ENCODE measurements around the gene TRIM44.
"Not testable (repeated sequence)": the region's sequence is repeated elsewhere in the genome, so short reads cannot be mapped to it uniquely, and the experiment has no call there.

The TRIM44 gene

GRCh38 chr11:35747668-35748067 lies 85.1 kb downstream of the TRIM44 start:
- no peak for DNase-seq (ENCODE audit: low spot score)
- no peak for TF ChIP-seq CTCF (IDR thresholded peaks at IDR 0.05; ENCODE audit: extremely low read depth, insufficient read depth, missing control alignments)
- in situ Hi-C loops (cut with MboI; ENCODE audit: low pct_unique_long_range_greater_than_20kb, low sequenced_read_pairs, unreplicated experiment), result no loop called here

- in situ Hi-C loops (cut with MboI; ENCODE audit: low pct_unique_long_range_greater_than_20kb, low sequenced_read_pairs, unreplicated experiment), result no loop called here
- TF ChIP-seq CTCF (IDR thresholded peaks at IDR 0.05; ENCODE audit: extremely low read depth, insufficient read depth, missing control alignments), result no peak
- no peak for DNase-seq (ENCODE audit: low spot score)
These were observed 86.1 kb downstream of the TRIM44 start for GRCh38 chr11:35748644-35749043.

- in situ Hi-C loops (cut with MboI; ENCODE audit: low pct_unique_long_range_greater_than_20kb, low sequenced_read_pairs, unreplicated experiment), result no loop called here
- DNase-seq (ENCODE audit: low spot score), result no peak
- TF ChIP-seq CTCF (IDR thresholded peaks at IDR 0.05; ENCODE audit: extremely low read depth, insufficient read depth, missing control alignments), result no peak
These were observed 87.7 kb downstream of the TRIM44 start for GRCh38 chr11:35750315-35750714.

GRCh38 chr11:35750981-35751663 lies 88.5 kb downstream of the TRIM44 start:
- DNase-seq (ENCODE audit: low spot score), result no peak
- TF ChIP-seq CTCF (IDR thresholded peaks at IDR 0.05; ENCODE audit: extremely low read depth, insufficient read depth, missing control alignments), result no peak
- in situ Hi-C loops (cut with MboI; ENCODE audit: low pct_unique_long_range_greater_than_20kb, low sequenced_read_pairs, unreplicated experiment), result no loop called here

GRCh38 chr11:35751664-35752061 lies 89.1 kb downstream of the TRIM44 start:
- DNase-seq (ENCODE audit: low spot score), result no peak
- no peak for TF ChIP-seq CTCF (IDR thresholded peaks at IDR 0.05; ENCODE audit: extremely low read depth, insufficient read depth, missing control alignments)
- in situ Hi-C loops (cut with MboI; ENCODE audit: low pct_unique_long_range_greater_than_20kb, low sequenced_read_pairs, unreplicated experiment), result no loop called here

- DNase-seq (ENCODE audit: low spot score), result no peak
- in situ Hi-C loops (cut with MboI; ENCODE audit: low pct_unique_long_range_greater_than_20kb, low sequenced_read_pairs, unreplicated experiment), result no loop called here
- TF ChIP-seq CTCF (IDR thresholded peaks at IDR 0.05; ENCODE audit: extremely low read depth, insufficient read depth, missing control alignments), result no peak
These were observed 89.5 kb downstream of the TRIM44 start for GRCh38 chr11:35752115-35752514.

GRCh38 chr11:35753573-35753972 lies 91.0 kb downstream of the TRIM44 start:
- in situ Hi-C loops (cut with MboI; ENCODE audit: low pct_unique_long_range_greater_than_20kb, low sequenced_read_pairs, unreplicated experiment); DNase-seq (ENCODE audit: low spot score): not testable (repeated sequence)

- in situ Hi-C loops (cut with MboI; ENCODE audit: low pct_unique_long_range_greater_than_20kb, low sequenced_read_pairs, unreplicated experiment); DNase-seq (ENCODE audit: low spot score): not testable (repeated sequence)
These were observed 97.4 kb downstream of the TRIM44 start for GRCh38 chr11:35759951-35760350.

Data from GM13977 (cell line).